ENCODE results near the gene SERINC3. TPM values are rescaled to one million over a fixed set of nuclear protein-coding genes. Genes with fewer than 3 reads are reported as not detected.

SERINC3 gene
- total and polyA plus RNA-seq, 2 of the 13 experiments (the other 11 are each of a cell fraction or from before 2014, with no cell fraction given): 82.0 to 226 TPM

DNA sequence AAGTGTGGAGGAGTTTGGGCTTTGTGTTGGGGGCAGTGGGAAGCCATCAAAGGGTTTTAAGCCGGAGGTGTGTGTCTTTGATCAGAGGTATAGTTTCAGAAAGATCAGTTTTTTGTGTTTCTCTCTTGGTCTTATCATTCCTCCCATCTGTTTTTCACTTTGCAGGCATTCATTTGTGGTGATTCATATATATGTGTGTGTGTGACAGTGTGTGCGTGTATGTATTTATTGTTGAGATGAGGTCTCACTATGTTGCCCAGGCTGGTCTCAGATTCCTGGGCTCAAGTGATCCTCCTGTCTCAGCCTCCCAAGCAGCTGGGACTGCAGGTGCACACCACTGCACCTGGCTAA lies 11.1 kb upstream of the SERINC3 start:
- ATAC-seq: no peak
- Histone ChIP-seq H3K4me2 (ENCODE audit: low read depth, low read length) (peak overlapping the region; percentile 98), H3K9me3 (ENCODE audit: low read length) (no peaks in the 10 kb centered on the region), H3K9ac (ENCODE audit: insufficient read depth, low read depth, low read length) (peak overlapping the region; percentile 95), H3K79me2 (ENCODE audit: insufficient read depth, low read length) (peaks cover 20% of the 10 kb centered on the region), H3K27ac (ENCODE audit: extremely low read length, insufficient read depth, low read length) (peak overlapping the region; percentile 87), H4K20me1 (ENCODE audit: insufficient read depth, low read length) (no peaks in the 10 kb centered on the region), H3K4me3 (replicated peaks in 1 of 3; ENCODE audit: insufficient read depth in 1 of 3, low read depth in 2 of 3, low read length in 3 of 3) (peak overlapping the region; percentile 74 to 99 (median 83)), H2AFZ (ENCODE audit: low read length) (no peak overlapping the region), H3K4me1 (ENCODE audit: insufficient read depth, low read length) (peaks cover 58% of the 10 kb centered on the region), H3K27me3 (ENCODE audit: control insufficient read depth in 1 of 2, insufficient read depth in 2 of 2, low read length in 2 of 2) (no peaks in the 10 kb centered on the region; a peak in 1 of 5 replicates), H3K36me3 (replicated peaks in 1 of 2; ENCODE audit: control insufficient read depth in 1 of 2, insufficient read depth in 2 of 2, low read length in 2 of 2) (no peaks in the 10 kb centered on the region)
- 54% methylated on average over 2 of the region's 2 CpGs for WGBS (ENCODE audit: low lambda C conversion rate)
- POLR2A ChIA-PET: interaction anchor here (3.2 kb wide), 1 partner anchor 11 kb away, joined by 24 read pairs; the partner anchor contains the start of gene SERINC3
- CTCF ChIA-PET (ENCODE audit: low intra/inter-chr PET ratio, low total read pairs): interaction anchor here (0.9 to 2.0 kb wide), 2 partner anchors 77 to 78 kb away, joined by 3 to 11 read pairs; no protein-coding TSS in a partner anchor
- DNase-seq (ENCODE audit: low spot score): peak; percentile 58
- BruUV-seq (replicated peaks): no TSS peak
- intact Hi-C loops (cut with micrococcal nuclease; ENCODE audit: unreplicated experiment): loop anchor here (1.0 kb wide), 1 partner anchor 77 kb away; no protein-coding TSS in a partner anchor
- in situ Hi-C loops (cut with HindIII; ENCODE audit: extremely low pct_ligation_motif_present, low pct_unique_long_range_greater_than_20kb): no loop called here
- FAIRE-seq: no peak
- TF ChIP-seq, protein P1, sequence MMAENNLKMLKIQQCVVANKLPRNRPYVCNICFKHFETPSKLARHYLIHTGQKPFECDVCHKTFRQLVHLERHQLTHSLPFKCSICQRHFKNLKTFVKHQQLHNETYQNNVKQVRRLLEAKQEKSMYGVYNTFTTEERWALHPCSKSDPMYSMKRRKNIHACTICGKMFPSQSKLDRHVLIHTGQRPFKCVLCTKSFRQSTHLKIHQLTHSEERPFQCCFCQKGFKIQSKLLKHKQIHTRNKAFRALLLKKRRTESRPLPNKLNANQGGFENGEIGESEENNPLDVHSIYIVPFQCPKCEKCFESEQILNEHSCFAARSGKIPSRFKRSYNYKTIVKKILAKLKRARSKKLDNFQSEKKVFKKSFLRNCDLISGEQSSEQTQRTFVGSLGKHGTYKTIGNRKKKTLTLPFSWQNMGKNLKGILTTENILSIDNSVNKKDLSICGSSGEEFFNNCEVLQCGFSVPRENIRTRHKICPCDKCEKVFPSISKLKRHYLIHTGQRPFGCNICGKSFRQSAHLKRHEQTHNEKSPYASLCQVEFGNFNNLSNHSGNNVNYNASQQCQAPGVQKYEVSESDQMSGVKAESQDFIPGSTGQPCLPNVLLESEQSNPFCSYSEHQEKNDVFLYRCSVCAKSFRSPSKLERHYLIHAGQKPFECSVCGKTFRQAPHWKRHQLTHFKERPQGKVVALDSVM (CRISPR knock-in tag; IDR thresholded peaks at IDR 0.05): peak; percentile 96
- TF ChIP-seq, protein P2, sequence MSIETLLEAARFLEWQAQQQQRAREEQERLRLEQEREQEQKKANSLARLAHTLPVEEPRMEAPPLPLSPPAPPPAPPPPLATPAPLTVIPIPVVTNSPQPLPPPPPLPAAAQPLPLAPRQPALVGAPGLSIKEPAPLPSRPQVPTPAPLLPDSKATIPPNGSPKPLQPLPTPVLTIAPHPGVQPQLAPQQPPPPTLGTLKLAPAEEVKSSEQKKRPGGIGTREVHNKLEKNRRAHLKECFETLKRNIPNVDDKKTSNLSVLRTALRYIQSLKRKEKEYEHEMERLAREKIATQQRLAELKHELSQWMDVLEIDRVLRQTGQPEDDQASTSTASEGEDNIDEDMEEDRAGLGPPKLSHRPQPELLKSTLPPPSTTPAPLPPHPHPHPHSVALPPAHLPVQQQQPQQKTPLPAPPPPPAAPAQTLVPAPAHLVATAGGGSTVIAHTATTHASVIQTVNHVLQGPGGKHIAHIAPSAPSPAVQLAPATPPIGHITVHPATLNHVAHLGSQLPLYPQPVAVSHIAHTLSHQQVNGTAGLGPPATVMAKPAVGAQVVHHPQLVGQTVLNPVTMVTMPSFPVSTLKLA (IDR thresholded peaks at IDR 0.05): no peak
- TF ChIP-seq, protein P3, sequence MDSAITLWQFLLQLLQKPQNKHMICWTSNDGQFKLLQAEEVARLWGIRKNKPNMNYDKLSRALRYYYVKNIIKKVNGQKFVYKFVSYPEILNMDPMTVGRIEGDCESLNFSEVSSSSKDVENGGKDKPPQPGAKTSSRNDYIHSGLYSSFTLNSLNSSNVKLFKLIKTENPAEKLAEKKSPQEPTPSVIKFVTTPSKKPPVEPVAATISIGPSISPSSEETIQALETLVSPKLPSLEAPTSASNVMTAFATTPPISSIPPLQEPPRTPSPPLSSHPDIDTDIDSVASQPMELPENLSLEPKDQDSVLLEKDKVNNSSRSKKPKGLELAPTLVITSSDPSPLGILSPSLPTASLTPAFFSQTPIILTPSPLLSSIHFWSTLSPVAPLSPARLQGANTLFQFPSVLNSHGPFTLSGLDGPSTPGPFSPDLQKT (CRISPR knock-in tag; IDR thresholded peaks at IDR 0.05; ENCODE audit: borderline replicate concordance): no peak
- TF ChIP-seq KDM1A (CRISPR knock-in tag; IDR thresholded peaks at IDR 0.05) (peak; percentile 71), GLI4 (CRISPR knock-in tag; IDR thresholded peaks at IDR 0.05; ENCODE audit: borderline replicate concordance) (0 out of 2 replicates have a peak, but pooled peaks have one; percentile 45), TBX2 (CRISPR knock-in tag; IDR thresholded peaks at IDR 0.05; ENCODE audit: borderline replicate concordance) (no peak), TAF1 (CRISPR knock-in tag; IDR thresholded peaks at IDR 0.05) (no peak), ZNF232 (CRISPR knock-in tag; IDR thresholded peaks at IDR 0.05; ENCODE audit: borderline replicate concordance) (0 out of 2 replicates have a peak, but pooled peaks have one; percentile 23), NFIB (CRISPR knock-in tag; IDR thresholded peaks at IDR 0.05; ENCODE audit: borderline replicate concordance) (no peak), ZMYM2 (CRISPR knock-in tag; IDR thresholded peaks at IDR 0.05) (peak; percentile 56; the same call in 1 of the 2 replicates), ZNF207 (IDR thresholded peaks at IDR 0.05; ENCODE audit: borderline replicate concordance) (no peak), CENPX (CRISPR knock-in tag; IDR thresholded peaks at IDR 0.05) (no peak), SIX1 (CRISPR knock-in tag; IDR thresholded peaks at IDR 0.05; ENCODE audit: borderline replicate concordance) (no peak)
- TF ChIP-seq, protein P4, sequence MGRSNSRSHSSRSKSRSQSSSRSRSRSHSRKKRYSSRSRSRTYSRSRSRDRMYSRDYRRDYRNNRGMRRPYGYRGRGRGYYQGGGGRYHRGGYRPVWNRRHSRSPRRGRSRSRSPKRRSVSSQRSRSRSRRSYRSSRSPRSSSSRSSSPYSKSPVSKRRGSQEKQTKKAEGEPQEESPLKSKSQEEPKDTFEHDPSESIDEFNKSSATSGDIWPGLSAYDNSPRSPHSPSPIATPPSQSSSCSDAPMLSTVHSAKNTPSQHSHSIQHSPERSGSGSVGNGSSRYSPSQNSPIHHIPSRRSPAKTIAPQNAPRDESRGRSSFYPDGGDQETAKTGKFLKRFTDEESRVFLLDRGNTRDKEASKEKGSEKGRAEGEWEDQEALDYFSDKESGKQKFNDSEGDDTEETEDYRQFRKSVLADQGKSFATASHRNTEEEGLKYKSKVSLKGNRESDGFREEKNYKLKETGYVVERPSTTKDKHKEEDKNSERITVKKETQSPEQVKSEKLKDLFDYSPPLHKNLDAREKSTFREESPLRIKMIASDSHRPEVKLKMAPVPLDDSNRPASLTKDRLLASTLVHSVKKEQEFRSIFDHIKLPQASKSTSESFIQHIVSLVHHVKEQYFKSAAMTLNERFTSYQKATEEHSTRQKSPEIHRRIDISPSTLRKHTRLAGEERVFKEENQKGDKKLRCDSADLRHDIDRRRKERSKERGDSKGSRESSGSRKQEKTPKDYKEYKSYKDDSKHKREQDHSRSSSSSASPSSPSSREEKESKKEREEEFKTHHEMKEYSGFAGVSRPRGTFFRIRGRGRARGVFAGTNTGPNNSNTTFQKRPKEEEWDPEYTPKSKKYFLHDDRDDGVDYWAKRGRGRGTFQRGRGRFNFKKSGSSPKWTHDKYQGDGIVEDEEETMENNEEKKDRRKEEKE (IDR thresholded peaks at IDR 0.05): no peak
